NCI-H2029 treated with DMSO at 0.1 percent for 48 hours (cell line): ENCODE results near the gene TMEM50A.
"Not testable (repeated sequence)": the region's sequence is repeated elsewhere in the genome, so short reads cannot be mapped to it uniquely, and the experiment has no call there.

Source experiments
- DNase-seq: peaks from one replicate; lab custom pipeline; 2025; lab: John Stamatoyannopoulos, UW

The TMEM50A gene

DNA sequence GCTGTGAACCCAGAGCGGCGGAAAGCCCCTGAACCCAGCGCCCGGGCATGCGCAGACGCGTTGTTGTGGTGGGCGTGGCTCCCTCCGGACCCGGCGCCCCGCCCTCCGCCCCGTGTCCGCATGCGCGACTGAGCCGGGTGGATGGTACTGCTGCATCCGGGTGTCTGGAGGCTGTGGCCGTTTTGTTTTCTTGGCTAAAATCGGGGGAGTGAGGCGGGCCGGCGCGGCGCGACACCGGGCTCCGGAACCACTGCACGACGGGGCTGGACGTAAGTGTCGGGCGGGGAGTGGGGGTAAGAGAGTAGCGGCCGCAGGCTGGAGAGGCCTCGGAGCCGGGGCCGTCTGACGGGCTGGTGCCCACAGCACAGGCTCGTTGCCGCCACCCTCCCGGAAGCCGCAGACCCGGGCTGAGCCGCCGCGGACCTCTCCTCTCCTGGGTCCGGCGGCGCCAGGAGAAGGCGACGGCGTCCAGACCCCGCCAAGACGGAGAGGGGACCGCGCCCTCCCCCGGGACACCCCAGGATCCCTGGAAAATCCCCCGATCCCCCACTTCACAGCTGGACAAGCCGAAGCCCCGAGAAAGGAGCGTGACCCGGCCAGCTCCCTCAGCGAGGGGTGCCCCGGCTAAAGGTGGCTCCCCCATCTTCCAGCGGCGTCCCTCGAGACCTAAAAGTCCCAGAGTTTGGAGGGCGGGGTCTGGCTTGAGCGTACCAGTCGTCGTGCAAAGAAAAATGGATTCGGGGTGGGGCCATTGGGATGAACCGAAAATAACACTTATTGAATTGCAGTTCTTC is at the start of gene TMEM50A:
Gene TMEM50A, plus strand, starts transcription at position 147 of the 794 bp plus-strand sequence. CDS start 2,153 bp downstream, outside the sequence.
- peak; percentile 55 for DNase-seq

DNA sequence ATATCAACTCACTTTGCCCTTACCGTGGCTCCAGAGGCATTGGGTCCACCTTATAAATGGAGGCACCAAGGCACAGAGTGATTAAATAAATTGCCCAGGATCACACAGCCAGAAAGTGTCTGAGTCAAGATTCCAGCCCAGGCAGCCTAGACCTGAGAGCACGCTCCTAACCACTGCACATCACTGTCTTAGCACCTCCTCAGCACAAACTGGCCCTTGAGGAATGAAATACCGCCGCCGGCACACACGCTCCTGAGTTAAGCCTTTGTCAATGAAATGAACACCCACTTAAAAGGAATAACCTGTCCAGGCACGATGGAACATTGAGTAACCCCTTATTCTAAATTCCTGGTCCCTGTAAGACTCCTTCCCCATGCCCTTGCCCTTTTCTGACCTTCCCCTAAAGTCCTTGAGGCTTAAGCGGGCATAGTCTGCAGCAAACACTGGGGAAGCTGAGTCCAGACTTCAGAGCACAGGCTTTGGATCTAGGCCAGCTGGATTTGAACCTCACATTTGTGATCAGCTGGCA is 49.5 kb upstream of the TMEM50A start:
- not testable (repeated sequence) for DNase-seq

DNA sequence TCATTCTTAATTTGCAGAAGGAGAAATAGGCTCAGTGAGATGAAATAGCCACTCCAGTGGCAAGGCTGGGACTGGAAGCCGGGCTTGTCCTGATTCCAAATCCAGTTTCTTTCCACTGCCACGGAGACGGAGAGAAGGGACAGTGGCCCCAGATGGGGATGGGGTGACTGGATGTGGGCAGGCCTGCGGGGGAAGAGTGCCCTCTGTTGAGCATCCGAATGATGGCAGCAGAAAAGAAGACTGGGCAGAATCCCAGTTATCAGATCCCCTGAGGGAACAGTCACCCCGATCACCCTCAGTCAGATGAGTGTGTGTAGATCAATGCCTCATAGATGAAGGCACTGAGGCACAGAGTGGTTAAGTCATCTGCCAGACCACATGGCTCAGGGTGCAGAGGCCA is 48.1 kb upstream of the TMEM50A start:
- DNase-seq, result not testable (repeated sequence)

DNA sequence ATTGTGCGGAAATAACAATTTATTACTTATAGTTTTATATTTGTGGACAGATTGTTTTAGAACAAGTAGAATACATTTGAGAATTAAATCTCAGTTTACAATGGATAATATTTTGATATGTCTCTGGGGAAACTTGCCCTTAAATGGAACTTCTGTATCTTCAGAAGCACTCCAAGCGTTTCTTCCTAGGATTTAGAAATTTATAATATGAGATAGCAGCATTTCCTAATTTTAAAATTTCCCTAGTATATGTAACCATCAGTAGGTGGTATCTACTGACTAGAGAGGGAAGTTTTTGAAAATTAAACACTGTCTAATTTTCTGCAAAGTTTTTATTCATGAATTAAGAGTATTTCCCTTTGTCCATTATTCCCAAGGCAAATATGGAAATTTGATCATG is 44.7 kb upstream of the TMEM50A start:
- not testable (repeated sequence) for DNase-seq

DNA sequence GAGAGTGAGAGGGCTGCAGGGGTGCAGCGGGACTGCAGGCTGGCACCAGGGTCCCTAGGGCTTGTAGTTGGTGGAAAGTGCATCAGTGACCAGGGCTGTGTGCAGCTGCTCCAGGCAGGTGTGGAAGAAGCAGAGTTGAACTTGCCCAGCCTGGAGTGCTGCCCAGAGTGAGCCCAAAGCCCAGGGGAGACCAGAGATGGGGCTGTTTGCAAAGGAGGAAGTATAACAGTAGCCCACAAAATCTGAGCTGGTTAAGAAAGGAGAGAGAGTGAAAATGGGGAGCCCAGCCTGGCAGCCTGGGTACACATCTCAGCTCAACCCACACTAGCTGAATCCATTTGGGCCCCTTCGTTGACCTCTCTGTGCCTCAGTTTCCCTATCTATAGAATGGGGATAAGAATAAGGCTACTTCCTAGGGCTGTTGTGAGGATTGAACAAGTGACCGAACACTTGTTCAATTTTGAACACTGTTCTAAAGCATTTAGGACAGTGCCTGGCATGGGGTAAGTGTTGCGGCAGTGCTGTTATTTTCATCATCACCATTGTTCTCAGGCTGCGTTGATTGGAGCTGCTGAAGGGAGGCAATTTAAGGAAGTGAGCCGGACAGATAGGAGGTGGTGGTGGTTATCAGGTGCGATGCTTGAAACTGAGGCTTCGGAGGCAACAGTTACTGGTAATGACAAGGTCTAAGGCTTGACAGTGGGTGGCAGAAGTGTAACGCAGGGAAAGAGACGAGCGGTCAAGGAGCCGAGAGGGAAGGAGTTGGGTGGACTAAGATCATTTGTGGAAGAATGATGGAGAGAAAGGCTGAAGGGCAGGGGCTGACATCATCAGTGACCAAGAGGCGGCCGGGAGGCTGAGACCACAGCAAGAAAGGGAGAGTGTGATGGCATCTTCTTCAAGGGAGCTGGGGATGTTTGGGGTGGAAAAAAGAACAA is 43.0 kb upstream of the TMEM50A start:
- not testable (repeated sequence) for DNase-seq

DNA sequence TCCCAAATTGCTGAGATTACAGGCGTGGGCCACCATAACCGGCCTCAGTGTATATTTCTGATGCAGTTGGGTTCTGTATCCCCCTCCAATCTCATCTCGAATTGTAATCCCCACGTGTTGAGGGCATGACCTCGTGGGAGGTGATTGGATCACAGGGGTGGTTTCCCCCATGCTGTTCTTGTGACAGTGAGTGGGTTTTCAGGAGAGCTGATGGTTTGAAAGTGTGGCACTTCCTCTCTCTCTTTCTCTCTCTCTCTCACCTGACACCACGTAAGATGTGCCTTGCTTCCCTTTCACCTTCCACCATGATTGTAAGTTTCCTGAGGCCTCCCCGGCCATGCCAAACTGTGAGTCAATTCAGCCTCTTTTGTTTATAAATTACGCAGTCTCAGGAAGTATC is 41.6 kb upstream of the TMEM50A start:
- DNase-seq, result not testable (repeated sequence)

DNA sequence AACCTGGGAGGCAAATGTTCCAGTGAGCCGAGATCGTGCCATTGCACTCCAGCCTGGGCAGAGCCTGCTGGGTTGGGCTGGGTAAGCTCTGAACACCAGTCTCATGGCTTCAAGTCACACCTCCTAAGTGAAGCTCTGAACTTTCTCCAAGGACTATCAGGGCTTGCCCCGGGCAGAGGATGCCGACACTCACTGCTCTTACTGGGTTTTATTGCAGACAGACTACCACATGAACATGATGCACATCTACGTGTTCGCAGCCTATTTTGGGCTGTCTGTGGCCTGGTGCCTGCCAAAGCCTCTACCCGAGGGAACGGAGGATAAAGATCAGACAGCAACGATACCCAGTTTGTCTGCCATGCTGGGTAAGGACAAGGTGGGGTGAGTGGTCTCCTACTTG is 37.4 kb upstream of the TMEM50A start:
- not testable (repeated sequence) for DNase-seq

DNA sequence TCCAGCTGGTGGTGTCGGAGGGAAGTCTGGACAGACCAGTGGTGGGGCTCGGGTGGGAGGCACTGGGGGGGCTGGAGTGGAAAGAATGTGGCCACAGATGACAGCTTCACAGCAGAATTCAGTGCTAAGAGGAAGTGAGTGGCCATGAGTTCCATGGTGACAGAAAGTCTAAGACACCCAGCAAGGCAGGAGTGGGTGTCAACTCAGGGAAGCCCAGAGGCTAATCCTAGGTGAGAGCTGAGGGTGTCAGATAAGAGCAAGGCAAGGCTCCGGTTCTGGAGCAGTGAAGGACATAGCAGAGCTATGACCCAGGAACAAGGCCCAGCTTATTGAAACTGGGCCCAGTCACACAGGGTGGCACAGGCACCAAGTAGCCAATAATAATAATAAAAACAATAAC is 35.8 kb upstream of the TMEM50A start:
- not testable (repeated sequence) for DNase-seq

DNA sequence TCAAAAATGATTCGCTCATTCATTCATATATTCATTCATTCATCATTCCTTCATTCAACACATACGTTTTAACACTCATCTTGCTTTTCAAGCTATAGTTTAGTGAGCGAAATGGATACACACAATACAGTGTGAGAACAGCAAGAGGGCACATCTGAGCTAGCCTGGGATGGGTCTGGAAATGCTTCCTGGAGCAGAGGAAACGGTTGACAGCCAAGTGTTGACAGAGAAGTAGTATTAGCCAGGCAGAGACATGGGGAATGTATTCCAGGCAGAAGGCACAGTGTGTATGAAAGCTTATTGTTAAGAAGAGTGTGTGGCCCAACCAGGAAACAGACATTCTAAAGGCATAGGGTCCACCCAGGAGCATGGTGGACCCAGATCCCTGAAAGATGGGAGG is 33.2 kb upstream of the TMEM50A start:
- not testable (repeated sequence) for DNase-seq

DNA sequence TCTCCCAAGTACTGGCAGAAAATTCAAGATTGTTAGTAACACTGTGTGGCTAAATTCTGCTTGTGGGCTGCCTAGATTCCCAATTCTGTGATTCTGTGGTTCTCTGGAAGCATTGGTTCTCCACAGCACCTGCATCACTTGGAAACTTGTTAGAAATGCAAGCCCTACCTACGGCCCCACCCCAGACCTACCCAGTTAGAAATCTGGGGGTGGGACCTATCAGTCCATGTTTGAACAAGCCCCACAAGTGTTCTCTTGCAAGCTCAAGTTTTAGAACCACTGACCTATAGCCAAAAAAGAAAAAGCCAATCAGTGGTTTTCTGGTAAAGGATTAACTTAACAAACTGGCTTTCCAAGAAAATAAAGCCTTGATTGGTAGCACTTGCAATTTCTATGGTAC is 30.0 kb upstream of the TMEM50A start:
- not testable (repeated sequence) for DNase-seq

DNA sequence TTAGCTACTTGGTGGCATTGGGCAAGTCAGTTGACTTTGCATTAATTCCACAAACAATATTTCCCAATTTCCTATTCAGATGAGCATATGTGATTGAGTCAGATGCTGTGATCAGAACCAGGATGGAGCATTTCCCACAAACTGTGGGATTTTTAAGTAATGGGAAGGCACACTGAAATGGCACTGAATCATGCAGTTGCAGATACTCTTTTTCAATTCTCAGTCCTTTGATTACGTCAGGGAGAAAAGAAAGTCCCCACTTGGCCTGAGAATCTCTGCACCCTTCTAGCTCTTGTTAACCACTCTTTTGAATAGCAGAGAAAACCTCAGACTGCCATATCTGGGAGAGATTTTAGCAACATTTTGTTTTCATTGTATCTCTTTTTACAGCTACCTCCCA is 29.0 kb upstream of the TMEM50A start:
- not testable (repeated sequence) for DNase-seq

DNA sequence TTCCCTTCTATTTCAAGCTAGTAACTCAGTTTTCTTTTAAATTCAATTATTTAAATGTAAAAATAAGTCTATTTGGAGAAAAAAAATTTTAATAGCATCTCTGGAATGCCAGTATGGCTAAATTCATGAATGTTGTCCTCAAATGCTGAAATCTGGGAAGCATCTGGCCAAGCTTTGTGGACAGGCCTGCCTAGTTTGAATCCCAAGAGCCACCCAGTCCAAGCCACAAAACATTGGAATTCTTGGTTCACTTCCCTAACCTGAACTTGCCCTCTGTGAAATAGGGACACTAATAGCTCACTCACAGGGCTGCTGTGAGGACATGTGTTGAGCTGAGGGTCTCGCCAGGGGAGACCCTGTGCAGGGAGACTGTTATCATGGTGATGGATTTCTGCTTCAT is 28.6 kb upstream of the TMEM50A start:
- DNase-seq, result not testable (repeated sequence)

DNA sequence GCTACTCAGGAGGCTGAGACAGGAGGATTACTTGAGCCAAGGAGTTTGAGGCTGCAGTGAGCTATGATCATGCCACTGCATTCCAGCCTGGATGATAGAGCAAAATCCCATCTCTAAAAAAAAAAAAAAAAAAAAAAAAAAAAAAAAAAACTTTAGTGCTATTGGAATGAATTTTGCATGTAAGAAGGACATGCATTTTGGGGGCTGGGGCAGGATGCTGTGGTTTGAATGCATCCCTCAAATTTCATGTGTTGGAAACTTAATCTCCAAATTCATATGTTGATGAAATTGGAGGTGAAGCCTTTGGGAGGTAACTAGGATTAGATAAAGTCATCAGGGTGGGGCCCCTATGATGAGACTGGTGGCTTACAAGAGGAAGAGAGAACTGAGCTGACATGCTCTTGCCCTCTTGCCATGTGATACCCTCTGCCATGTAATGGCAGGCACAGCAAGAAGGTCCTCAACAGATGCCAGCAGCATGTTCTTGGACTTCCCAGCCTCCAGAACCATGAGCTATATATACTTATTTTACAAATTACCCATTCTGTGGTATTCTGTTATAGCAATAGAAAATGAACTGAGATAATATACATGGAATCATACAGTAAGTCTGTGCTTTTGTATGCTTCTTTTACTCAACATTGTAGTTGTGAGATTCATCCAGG is 25.2 kb upstream of the TMEM50A start:
- not testable (repeated sequence) for DNase-seq

DNA sequence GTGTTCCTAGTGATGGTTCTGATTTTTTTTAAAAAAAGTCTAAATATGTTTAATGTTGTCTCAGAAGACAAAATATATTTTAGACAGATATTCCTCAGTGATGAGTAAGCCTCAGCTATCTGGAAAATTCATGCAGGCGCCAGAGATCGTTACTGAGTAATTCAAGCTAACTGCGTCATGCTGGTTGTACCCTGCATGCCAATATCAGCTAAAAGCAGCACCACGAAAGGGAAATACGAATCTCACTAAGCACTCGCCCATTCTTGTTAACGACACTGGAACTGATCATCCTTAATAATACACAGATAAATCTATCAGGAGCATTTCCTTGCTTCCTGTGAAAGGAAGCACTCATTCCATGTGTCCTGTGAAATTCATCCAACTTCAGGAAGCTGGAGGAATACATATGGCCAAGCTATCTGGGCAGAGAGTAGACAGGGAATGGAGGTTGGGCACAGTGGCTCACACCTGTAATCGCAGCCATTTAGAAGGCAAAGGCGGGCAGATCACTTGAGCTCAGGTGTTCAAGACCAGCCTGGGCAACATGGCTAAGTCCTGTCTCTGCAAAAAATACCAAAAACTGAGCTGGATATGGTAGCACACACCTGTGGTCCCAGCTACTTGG is 17.7 kb upstream of the TMEM50A start:
- not testable (repeated sequence) for DNase-seq

DNA sequence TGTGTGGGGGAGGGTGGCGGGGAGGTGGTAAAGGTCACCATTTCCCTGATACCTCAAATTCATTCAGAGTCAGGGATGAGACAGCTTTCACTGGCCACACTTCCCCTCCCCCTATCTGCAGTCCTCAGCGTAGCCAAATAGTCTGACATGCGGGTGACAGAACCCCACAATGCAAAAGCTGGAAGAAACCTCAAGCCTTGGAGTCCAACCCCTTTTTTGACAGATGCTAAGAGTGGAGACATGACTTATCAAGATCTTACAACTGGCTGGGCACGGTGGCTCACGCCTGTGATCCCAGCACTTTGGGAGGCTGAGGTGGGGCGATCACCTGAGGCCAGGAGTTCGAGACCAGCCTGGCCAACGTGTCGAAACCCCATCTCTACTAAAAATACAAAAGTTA is 16.0 kb upstream of the TMEM50A start:
- not testable (repeated sequence) for DNase-seq

DNA sequence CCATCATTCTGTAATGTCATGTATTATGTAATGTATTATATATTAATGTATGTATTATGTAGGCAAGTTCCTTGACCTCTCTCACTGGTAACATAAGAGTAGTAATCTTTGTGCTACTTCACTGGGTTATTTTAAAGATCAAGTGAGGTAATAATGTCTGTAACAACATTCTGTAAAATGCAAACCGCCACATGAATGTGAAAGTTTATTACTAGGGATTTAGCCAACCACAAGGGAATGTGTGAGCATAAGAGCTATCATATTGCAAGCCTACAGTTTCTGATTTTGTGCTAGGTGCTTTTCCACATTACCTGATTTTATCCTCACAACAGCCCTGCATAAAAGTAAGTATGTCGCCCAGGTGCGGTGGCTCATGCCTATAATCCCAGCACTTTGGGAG is 13.7 kb upstream of the TMEM50A start:
- not testable (repeated sequence) for DNase-seq

DNA sequence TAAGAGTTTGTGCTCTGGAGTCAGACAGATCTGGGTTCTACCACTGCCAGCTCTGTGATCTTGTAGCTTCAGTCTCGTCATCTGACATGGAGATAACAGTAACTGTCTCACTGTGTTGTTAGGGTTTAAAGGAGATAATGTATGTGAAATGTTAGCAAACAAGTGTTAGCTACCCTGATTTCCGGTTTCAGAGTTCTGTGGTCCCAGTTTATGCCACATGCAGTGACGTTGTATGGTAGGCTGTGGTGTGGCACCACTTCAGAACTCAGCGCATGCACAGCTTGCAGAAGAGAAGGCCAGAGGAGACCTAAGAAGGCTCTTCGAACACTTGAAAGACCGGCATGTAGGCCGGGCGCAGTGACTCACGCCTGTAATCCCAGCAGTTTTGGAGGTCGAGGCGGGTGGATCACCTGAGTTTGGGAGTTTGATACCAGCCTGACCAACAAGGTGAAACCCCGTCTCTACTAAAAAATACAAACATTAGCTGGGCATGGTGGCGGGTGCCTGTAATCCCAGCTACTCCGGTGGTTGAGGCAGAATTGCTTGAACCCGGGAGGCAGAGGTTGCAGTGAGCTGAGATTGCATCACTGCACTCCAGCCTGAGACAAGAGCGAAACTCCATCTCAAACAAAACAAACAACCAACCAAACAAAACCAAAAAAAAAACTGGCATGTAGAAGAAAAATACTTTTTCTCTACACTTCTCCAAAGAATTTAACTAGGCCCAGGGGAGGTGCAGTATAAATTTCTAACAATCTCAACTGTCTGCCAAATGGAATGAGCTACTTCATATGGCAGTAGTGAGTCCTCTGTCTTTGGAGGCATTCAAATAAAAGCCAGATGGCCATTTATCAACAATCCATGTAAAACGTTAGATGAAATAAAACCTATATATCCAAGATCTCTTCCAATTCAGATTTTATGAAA is 10.0 kb upstream of the TMEM50A start:
- not testable (repeated sequence) for DNase-seq

DNA sequence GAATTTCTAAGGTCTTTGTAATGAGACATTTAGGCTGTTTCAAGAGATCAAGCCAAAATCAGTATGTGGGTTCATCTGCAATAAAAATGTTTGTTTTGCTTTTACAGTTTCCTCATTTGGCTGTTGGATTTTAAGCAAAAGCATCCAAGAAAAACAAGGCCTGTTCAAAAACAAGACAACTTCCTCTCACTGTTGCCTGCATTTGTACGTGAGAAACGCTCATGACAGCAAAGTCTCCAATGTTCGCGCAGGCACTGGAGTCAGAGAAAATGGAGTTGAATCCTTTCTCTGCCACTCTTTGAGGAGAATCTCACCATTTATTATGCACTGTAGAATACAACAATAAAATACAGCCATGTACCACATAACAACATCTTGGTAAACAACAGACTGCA is 9.3 kb upstream of the TMEM50A start:
- DNase-seq, result not testable (repeated sequence)

DNA sequence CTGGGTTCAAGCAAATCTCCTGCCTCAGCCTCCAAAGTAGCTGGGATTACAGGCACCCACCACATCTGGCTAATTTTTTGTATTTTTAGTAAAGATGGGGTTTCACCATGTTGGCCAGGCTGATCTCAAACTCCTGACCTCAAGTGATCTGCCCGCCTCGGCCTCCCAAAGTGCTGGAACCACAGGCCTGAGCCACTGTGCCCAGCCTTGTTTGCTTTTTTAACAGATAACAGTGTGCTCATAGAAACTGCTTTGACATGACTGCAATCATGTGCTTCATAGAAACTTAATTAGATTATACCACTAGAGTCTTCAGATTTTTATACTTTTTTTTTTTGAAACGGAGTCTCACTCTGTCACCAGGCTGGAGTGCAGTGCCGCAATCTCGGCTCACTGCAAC is 8.8 kb upstream of the TMEM50A start:
- DNase-seq, result not testable (repeated sequence)

DNA sequence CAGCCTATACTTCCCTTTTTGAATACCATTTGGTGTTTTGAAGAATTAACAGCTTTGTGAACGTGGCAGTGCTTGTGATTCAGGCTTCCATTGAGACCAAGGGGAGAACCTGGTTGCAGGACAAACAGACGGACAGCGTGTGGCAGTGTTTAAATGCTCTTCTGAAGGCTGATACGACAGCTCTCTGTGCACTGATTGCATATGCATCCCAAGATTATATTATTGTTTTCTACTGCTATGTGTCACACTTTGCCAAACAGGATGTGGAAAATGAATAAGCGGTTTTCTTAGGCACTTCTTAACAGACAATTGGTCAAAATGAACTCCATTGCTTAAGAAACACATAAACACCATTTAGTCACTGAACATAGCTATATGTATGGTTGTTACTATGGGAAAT is 8.2 kb upstream of the TMEM50A start:
- not testable (repeated sequence) for DNase-seq
